ENCODE measurements around the gene PEX11A.

DNA sequence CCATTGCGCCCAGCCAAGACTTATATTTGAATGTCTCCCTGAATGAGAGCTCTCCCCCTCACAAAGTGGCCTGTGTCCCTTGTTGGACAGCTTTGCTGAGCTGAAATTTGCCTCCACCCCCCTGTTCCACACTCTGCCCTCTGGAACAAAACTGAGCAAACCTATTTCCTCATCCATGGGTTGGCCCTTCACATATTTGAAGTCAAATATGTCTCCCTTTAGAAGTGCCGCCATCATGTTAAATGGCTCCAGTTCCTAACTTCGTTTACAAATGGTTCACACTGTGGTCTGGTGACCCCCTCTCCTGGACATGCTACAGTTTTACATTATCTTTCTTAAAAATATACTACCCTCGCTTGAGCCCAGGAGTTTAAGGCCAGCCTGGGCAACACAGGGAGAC is 16.0 kb downstream of the PEX11A start:
- TF ChIP-seq, protein P1, sequence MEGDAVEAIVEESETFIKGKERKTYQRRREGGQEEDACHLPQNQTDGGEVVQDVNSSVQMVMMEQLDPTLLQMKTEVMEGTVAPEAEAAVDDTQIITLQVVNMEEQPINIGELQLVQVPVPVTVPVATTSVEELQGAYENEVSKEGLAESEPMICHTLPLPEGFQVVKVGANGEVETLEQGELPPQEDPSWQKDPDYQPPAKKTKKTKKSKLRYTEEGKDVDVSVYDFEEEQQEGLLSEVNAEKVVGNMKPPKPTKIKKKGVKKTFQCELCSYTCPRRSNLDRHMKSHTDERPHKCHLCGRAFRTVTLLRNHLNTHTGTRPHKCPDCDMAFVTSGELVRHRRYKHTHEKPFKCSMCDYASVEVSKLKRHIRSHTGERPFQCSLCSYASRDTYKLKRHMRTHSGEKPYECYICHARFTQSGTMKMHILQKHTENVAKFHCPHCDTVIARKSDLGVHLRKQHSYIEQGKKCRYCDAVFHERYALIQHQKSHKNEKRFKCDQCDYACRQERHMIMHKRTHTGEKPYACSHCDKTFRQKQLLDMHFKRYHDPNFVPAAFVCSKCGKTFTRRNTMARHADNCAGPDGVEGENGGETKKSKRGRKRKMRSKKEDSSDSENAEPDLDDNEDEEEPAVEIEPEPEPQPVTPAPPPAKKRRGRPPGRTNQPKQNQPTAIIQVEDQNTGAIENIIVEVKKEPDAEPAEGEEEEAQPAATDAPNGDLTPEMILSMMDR (IDR thresholded peaks at IDR 0.05) = no peak
- TF ChIP-seq POLR2AphosphoS5 (IDR thresholded peaks at IDR 0.05) (no peak), POLR2A (IDR thresholded peaks at IDR 0.05) (no peak)
